Naive B cell (primary cell): ENCODE data around the gene RNF2. TPM values are rescaled to one million over a fixed set of nuclear protein-coding genes. Genes with fewer than 3 reads are reported as not detected.
A peak's percentile ranks its signal among the peaks of the same experiment; 100 is the strongest.
"Not testable (repeated sequence)": the region's sequence is repeated elsewhere in the genome, so short reads cannot be mapped to it uniquely, and the experiment has no call there.

Source experiments
- ATAC-seq, 2 donors: fragments of 150-1000 bp; cut with Tn5 transposase; 2 replicates each; pipeline ENCODE4 v1.10.0; 2021; ENCODE audit warnings: low read depth in 2 of 2, mild to moderate bottlenecking in 2 of 2, moderate library complexity in 2 of 2
- DNase-seq: peaks from one replicate; pipeline ENCODE4 v3.0.0; 2022
- H3K27ac Mint-ChIP-seq, 6 donors: one replicate each; pipeline ENCODE4 v1.8.0; 2020 to 2022; ENCODE audit warnings: mild to moderate bottlenecking in 6 of 6, mixed read lengths in 6 of 6, moderate library complexity in 5 of 6, inconsistent platforms in 2 of 6
- H3K27me3 Mint-ChIP-seq, 3 donors: one replicate each; pipeline ENCODE4 v1.8.0; 2021 to 2022; ENCODE audit warnings: mixed read lengths in 3 of 3, mild to moderate bottlenecking in 1 of 3
- H3K36me3 Mint-ChIP-seq, 2 donors: one replicate each; pipeline ENCODE4 v1.8.0; 2020 to 2022; ENCODE audit warnings: mixed read lengths in 2 of 2, inconsistent platforms in 1 of 2, mild to moderate bottlenecking in 1 of 2
- H3K4me1 Mint-ChIP-seq, 3 donors: one replicate each; pipeline ENCODE4 v1.8.0; 2020 to 2022; ENCODE audit warnings: mixed read lengths in 3 of 3, inconsistent platforms in 1 of 3, mild to moderate bottlenecking in 1 of 3, moderate library complexity in 1 of 3
- H3K4me3 Mint-ChIP-seq, 8 donors: one replicate each; pipeline ENCODE4 v1.8.0; 2020 to 2022; ENCODE audit warnings: mild to moderate bottlenecking in 8 of 8, mixed read lengths in 8 of 8, moderate library complexity in 8 of 8, inconsistent platforms in 2 of 8
- H3K9me3 Mint-ChIP-seq, 7 donors: one replicate each; pipeline ENCODE4 v1.8.0; 2020 to 2022; ENCODE audit warnings: mixed read lengths in 7 of 7, mild to moderate bottlenecking in 5 of 7, inconsistent platforms in 2 of 7, moderate library complexity in 1 of 7
- polyA plus RNA-seq, 6 donors: library from polyadenylated mRNA; unstranded; fragments of 300-500 nt; fragmentation: Illumina TruSeq; gene quantifications; one replicate each; pipeline ENCODE4 v1.2.3, GENCODE V29; 2021; ENCODE audit warnings: low read depth in 6 of 6

The RNF2 gene
- polyA plus RNA-seq = 10 to 100 TPM in 5 of 6 donors, 1 to 10 TPM in 1; 9.5 to 42.4 (median 27.0) TPM

- Mint-ChIP-seq H3K36me3 (no peaks in the 10 kb centered on the region), H3K27me3 (no peaks in the 10 kb centered on the region), H3K4me3 (peak within 1 kb of the TSS; percentile 88 to 98 (median 95)), H3K27ac (peak within 1 kb of the TSS; percentile 84 to 98 (median 95)), H3K9me3 (no peaks in the 10 kb centered on the region), H3K4me1 (peaks cover 22 to 42% (median 37%) of the 10 kb centered on the region in 3 donors)
- ATAC-seq = peak; percentile 83 to 86
- peak; percentile 89 for DNase-seq
Observed at GRCh38 chr1:185044981-185045813, at the start of gene RNF2. Gene RNF2 (plus strand): TSS chr1:185045558. CDS start chr1:185087554, 41,996 bp downstream.

- not testable (repeated sequence) for DNase-seq, H3K4me1 Mint-ChIP-seq, ATAC-seq, H3K36me3 Mint-ChIP-seq, H3K4me3 Mint-ChIP-seq, H3K27ac Mint-ChIP-seq
- peaks cover 19 to 31% (median 26%) of the 10 kb centered on the region in 3 donors for H3K27me3 Mint-ChIP-seq
- peaks cover 0 to 25% (median 11%) of the 10 kb centered on the region in 7 donors for H3K9me3 Mint-ChIP-seq
Observed at GRCh38 chr1:184999974-185000373, 45.4 kb upstream of the RNF2 start.

- not testable (repeated sequence) for DNase-seq, H3K27ac Mint-ChIP-seq, H3K4me3 Mint-ChIP-seq, H3K4me1 Mint-ChIP-seq, ATAC-seq, H3K36me3 Mint-ChIP-seq
- H3K27me3 Mint-ChIP-seq = peaks cover 13 to 26% (median 23%) of the 10 kb centered on the region in 3 donors
- H3K9me3 Mint-ChIP-seq = peaks cover 0 to 18% (median 9%) of the 10 kb centered on the region in 7 donors
Observed at GRCh38 chr1:185001312-185001880, 44.0 kb upstream of the RNF2 start.

GRCh38 chr1:185008838-185009237 lies 36.5 kb upstream of the RNF2 start:
- H3K4me3 Mint-ChIP-seq = no peak overlapping the region
- peaks cover 0 to 2% (median 0%) of the 10 kb centered on the region in 7 donors for H3K9me3 Mint-ChIP-seq
- no peaks in the 10 kb centered on the region for H3K36me3 Mint-ChIP-seq
- no peaks in the 10 kb centered on the region for H3K4me1 Mint-ChIP-seq
- peaks cover 0 to 14% (median 0%) of the 10 kb centered on the region in 3 donors for H3K27me3 Mint-ChIP-seq
- peak overlapping the region in 1 of 6 donors; percentile 46 for H3K27ac Mint-ChIP-seq
- DNase-seq (no peak), ATAC-seq (no peak)

GRCh38 chr1:185010361-185010760 lies 35.0 kb upstream of the RNF2 start:
- DNase-seq = no peak
- Mint-ChIP-seq H3K27me3 (peaks cover 0 to 14% (median 4%) of the 10 kb centered on the region in 3 donors), H3K4me3 (no peak overlapping the region), H3K36me3 (no peaks in the 10 kb centered on the region), H3K27ac (no peak overlapping the region), H3K9me3 (peaks cover 0 to 2% (median 0%) of the 10 kb centered on the region in 7 donors), H3K4me1 (no peaks in the 10 kb centered on the region)
- no peak for ATAC-seq

- Mint-ChIP-seq H3K27ac (no peak overlapping the region), H3K27me3 (peaks cover 6 to 14% (median 9%) of the 10 kb centered on the region in 3 donors), H3K4me3 (no peak overlapping the region), H3K36me3 (no peaks in the 10 kb centered on the region), H3K9me3 (peaks cover 0 to 2% (median 0%) of the 10 kb centered on the region in 7 donors), H3K4me1 (peaks cover 0 to 5% (median 5%) of the 10 kb centered on the region in 3 donors)
- no peak for ATAC-seq
- no peak for DNase-seq
Observed at GRCh38 chr1:185014941-185015340, 30.4 kb upstream of the RNF2 start.

- no peak for ATAC-seq
- Mint-ChIP-seq H3K36me3 (no peaks in the 10 kb centered on the region), H3K4me3 (no peak overlapping the region), H3K27ac (no peak overlapping the region), H3K27me3 (peaks cover 6 to 14% (median 9%) of the 10 kb centered on the region in 3 donors), H3K9me3 (peaks cover 0 to 2% (median 0%) of the 10 kb centered on the region in 7 donors), H3K4me1 (peaks cover 0 to 5% (median 5%) of the 10 kb centered on the region in 3 donors)
- no peak for DNase-seq
Observed at GRCh38 chr1:185015631-185016030, 29.7 kb upstream of the RNF2 start.

GRCh38 chr1:185016880-185017279 lies 28.5 kb upstream of the RNF2 start:
- ATAC-seq (no peak), DNase-seq (no peak)
- H3K9me3 Mint-ChIP-seq = peaks cover 0 to 2% (median 0%) of the 10 kb centered on the region in 7 donors
- H3K4me1 Mint-ChIP-seq = peaks cover 0 to 5% (median 5%) of the 10 kb centered on the region in 3 donors
- peaks cover 4 to 9% (median 6%) of the 10 kb centered on the region in 3 donors for H3K27me3 Mint-ChIP-seq
- no peak overlapping the region for H3K4me3 Mint-ChIP-seq
- H3K36me3 Mint-ChIP-seq = no peaks in the 10 kb centered on the region
- no peak overlapping the region for H3K27ac Mint-ChIP-seq

GRCh38 chr1:185017338-185017737 lies 28.0 kb upstream of the RNF2 start:
- DNase-seq (no peak), ATAC-seq (no peak)
- Mint-ChIP-seq H3K36me3 (no peaks in the 10 kb centered on the region), H3K9me3 (no peaks in the 10 kb centered on the region), H3K27me3 (peaks cover 0 to 9% (median 6%) of the 10 kb centered on the region in 3 donors), H3K4me3 (no peak overlapping the region), H3K4me1 (peaks cover 0 to 5% (median 5%) of the 10 kb centered on the region in 3 donors), H3K27ac (no peak overlapping the region)

GRCh38 chr1:185017966-185018365 lies 27.4 kb upstream of the RNF2 start:
- ATAC-seq (no peak), DNase-seq (no peak)
- peaks cover 0 to 5% (median 5%) of the 10 kb centered on the region in 3 donors for H3K4me1 Mint-ChIP-seq
- H3K27me3 Mint-ChIP-seq = peaks cover 0 to 9% (median 6%) of the 10 kb centered on the region in 3 donors
- no peaks in the 10 kb centered on the region for H3K36me3 Mint-ChIP-seq
- no peak overlapping the region for H3K27ac Mint-ChIP-seq
- no peak overlapping the region for H3K4me3 Mint-ChIP-seq
- H3K9me3 Mint-ChIP-seq = no peaks in the 10 kb centered on the region

GRCh38 chr1:185027252-185027882 lies 18.0 kb upstream of the RNF2 start:
- H3K4me1 Mint-ChIP-seq = no peaks in the 10 kb centered on the region
- H3K27me3 Mint-ChIP-seq = peaks cover 8 to 21% (median 15%) of the 10 kb centered on the region in 3 donors
- no peak overlapping the region for H3K27ac Mint-ChIP-seq
- no peak overlapping the region for H3K4me3 Mint-ChIP-seq
- peaks cover 6 to 24% of the 10 kb centered on the region in 2 donors for H3K36me3 Mint-ChIP-seq
- ATAC-seq (no peak), DNase-seq (no peak)
- peaks cover 9 to 36% (median 28%) of the 10 kb centered on the region in 7 donors for H3K9me3 Mint-ChIP-seq

- Mint-ChIP-seq H3K9me3 (peaks cover 0 to 7% (median 6%) of the 10 kb centered on the region in 7 donors), H3K27ac (no peak overlapping the region), H3K4me1 (no peaks in the 10 kb centered on the region), H3K4me3 (no peak overlapping the region), H3K36me3 (peaks cover 0 to 1% of the 10 kb centered on the region in 2 donors), H3K27me3 (peaks cover 0 to 17% (median 12%) of the 10 kb centered on the region in 3 donors)
- DNase-seq (no peak), ATAC-seq (no peak)
Observed at GRCh38 chr1:185033686-185034085, 11.7 kb upstream of the RNF2 start.

GRCh38 chr1:185035258-185035657 lies 10.1 kb upstream of the RNF2 start:
- Mint-ChIP-seq H3K27me3 (peaks cover 0 to 10% (median 10%) of the 10 kb centered on the region in 3 donors), H3K36me3 (no peaks in the 10 kb centered on the region), H3K4me3 (no peak overlapping the region), H3K4me1 (no peaks in the 10 kb centered on the region), H3K9me3 (no peaks in the 10 kb centered on the region), H3K27ac (no peak overlapping the region)
- no peak for DNase-seq
- ATAC-seq = no peak
